GM12873 (cell line): ENCODE results near the gene ARIH2.

Source experiments
- TF ChIP-seq, protein P1 (sequence below): IDR thresholded peaks from 2 replicates; pipeline ENCODE4 v1.5.1; 2012; ENCODE audit warnings: low read depth, mild to moderate bottlenecking, moderate library complexity, low read length, control low read depth; ENCODE audit not compliant: insufficient read depth; ENCODE audit errors: missing control alignments

The ARIH2 gene

DNA sequence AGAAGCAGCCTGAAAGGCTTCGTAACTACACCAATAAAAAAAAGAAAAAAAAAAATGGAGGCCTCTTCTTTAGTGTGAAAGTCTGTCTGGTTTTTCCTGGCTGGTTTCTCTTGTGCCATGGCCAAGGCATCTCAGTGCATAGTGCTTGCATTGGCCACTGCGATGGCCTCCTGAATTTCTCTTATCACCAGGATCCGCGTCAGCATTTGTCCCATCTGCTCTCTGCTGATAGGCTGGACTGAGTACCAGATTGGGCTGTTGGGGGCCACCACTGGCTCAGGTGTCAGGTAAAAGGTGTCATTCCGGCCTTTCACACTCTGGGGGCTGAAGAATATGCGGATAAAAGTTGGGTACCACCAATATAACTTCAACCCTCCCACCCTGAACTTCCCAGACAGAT lies 111.7 kb downstream of the ARIH2 start:
- TF ChIP-seq, protein P1, sequence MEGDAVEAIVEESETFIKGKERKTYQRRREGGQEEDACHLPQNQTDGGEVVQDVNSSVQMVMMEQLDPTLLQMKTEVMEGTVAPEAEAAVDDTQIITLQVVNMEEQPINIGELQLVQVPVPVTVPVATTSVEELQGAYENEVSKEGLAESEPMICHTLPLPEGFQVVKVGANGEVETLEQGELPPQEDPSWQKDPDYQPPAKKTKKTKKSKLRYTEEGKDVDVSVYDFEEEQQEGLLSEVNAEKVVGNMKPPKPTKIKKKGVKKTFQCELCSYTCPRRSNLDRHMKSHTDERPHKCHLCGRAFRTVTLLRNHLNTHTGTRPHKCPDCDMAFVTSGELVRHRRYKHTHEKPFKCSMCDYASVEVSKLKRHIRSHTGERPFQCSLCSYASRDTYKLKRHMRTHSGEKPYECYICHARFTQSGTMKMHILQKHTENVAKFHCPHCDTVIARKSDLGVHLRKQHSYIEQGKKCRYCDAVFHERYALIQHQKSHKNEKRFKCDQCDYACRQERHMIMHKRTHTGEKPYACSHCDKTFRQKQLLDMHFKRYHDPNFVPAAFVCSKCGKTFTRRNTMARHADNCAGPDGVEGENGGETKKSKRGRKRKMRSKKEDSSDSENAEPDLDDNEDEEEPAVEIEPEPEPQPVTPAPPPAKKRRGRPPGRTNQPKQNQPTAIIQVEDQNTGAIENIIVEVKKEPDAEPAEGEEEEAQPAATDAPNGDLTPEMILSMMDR = no peak

GRCh38 chr3:49032646-49033304 lies 114.1 kb downstream of the ARIH2 start:
- TF ChIP-seq, protein P1 = no peak

- TF ChIP-seq, protein P1 = no peak
Observed at GRCh38 chr3:49034650-49035049, 116.0 kb downstream of the ARIH2 start.

- TF ChIP-seq, protein P1 = no peak
Observed at GRCh38 chr3:49035281-49035680, 116.6 kb downstream of the ARIH2 start.
